SK-N-SH treated with all-trans-retinoic acid at 6 μM for 48 hours (cell line): ENCODE data around the gene CLEC2D.

ENCODE experiments used
- ATAC-seq: fragments of 200-7000 bp; cut with Tn5 transposase; 3 replicates; pipeline ENCODE4 v1.9.1; 2020; ENCODE audit warnings: mild to moderate bottlenecking, moderate library complexity
- ARNTL ChIP-seq: fragments of 450-650 bp; formaldehyde crosslinking; IDR thresholded peaks from 2 replicates; pipeline ENCODE4 v1.5.0; 2020; ENCODE audit warnings: low read depth, mild to moderate bottlenecking, moderate library complexity, borderline replicate concordance
- CSDC2 ChIP-seq: fragments of 250-450 bp; sonication (Bioruptor Pico); IDR thresholded peaks from 2 replicates; pipeline ENCODE4 v1.5.0; 2020; ENCODE audit warnings: mild to moderate bottlenecking, moderate library complexity
- ESRRG ChIP-seq: fragments of 250-450 bp; sonication (Bioruptor Pico); IDR thresholded peaks from 2 replicates; pipeline ENCODE4 v1.6.1; 2021; ENCODE audit warnings: mild to moderate bottlenecking
- GLIS3 ChIP-seq: fragments of 250-450 bp; sonication (Bioruptor Pico); IDR thresholded peaks from 2 replicates; pipeline ENCODE4 v1.5.0; 2020; ENCODE audit warnings: mild to moderate bottlenecking, moderate library complexity
- ISL1 ChIP-seq: fragments of 250-450 bp; sonication (Bioruptor Pico); IDR thresholded peaks from 2 replicates; pipeline ENCODE4 v2.1.2; 2022; ENCODE audit warnings: mild to moderate bottlenecking, moderate library complexity
- OSR1 ChIP-seq: fragments of 250-450 bp; sonication (Bioruptor Pico); IDR thresholded peaks from 2 replicates; pipeline ENCODE4 v1.8.0; 2022; ENCODE audit warnings: moderate library complexity, mild to moderate bottlenecking, inconsistent platforms
- RARB ChIP-seq: fragments of 250-450 bp; sonication (Bioruptor Pico); IDR thresholded peaks from 2 replicates; pipeline ENCODE4 v1.8.0; 2021; ENCODE audit warnings: mild to moderate bottlenecking, moderate library complexity
- SNAI2 ChIP-seq: fragments of 250-450 bp; sonication (Bioruptor Pico); IDR thresholded peaks from 2 replicates; pipeline ENCODE4 v1.5.0; 2020; ENCODE audit warnings: mild to moderate bottlenecking, moderate library complexity
- TCF4 ChIP-seq: fragments of 250-450 bp; sonication (Bioruptor Pico); IDR thresholded peaks from 2 replicates; pipeline ENCODE4 v1.8.0; 2021; ENCODE audit warnings: mild to moderate bottlenecking, moderate library complexity, borderline replicate concordance
- TOX ChIP-seq: fragments of 250-450 bp; sonication (Bioruptor Pico); IDR thresholded peaks from 2 replicates; pipeline ENCODE4 v1.8.0; 2021; ENCODE audit warnings: mild to moderate bottlenecking, moderate library complexity, borderline replicate concordance
- ZFP3 ChIP-seq: fragments of 250-450 bp; sonication (Bioruptor Pico); IDR thresholded peaks from 2 replicates; pipeline ENCODE4 v1.5.0; 2020; ENCODE audit warnings: mild to moderate bottlenecking, moderate library complexity
- ZFP30 ChIP-seq: fragments of 450-650 bp; formaldehyde crosslinking; IDR thresholded peaks from 2 replicates; pipeline ENCODE4 v1.5.0; 2022; ENCODE audit warnings: mild to moderate bottlenecking, moderate library complexity
- ZNF565 ChIP-seq: fragments of 450-650 bp; formaldehyde crosslinking; conservative IDR thresholded peaks from 2 replicates; pipeline ENCODE4 v1.5.0; 2020; ENCODE audit warnings: low read depth, mild to moderate bottlenecking, moderate library complexity
- TF ChIP-seq, protein P1 (sequence below): fragments of 250-450 bp; sonication (Bioruptor Pico); IDR thresholded peaks from 2 replicates; pipeline ENCODE4 v1.8.0; 2021; ENCODE audit warnings: low read depth, mild to moderate bottlenecking, moderate library complexity, borderline replicate concordance
- TF ChIP-seq, protein P2 (sequence below): fragments of 250-450 bp; sonication (Bioruptor Pico); IDR thresholded peaks from 2 replicates; pipeline ENCODE4 v1.5.1; 2020; ENCODE audit warnings: low read depth, mild to moderate bottlenecking, moderate library complexity
- TF ChIP-seq, protein P3 (sequence below): fragments of 250-450 bp; sonication (Bioruptor Pico); IDR thresholded peaks from 2 replicates; pipeline ENCODE4 v1.8.0; 2020; ENCODE audit warnings: mild to moderate bottlenecking, moderate library complexity, borderline replicate concordance
- TF ChIP-seq, protein P4 (sequence below): fragments of 250-450 bp; sonication (Bioruptor Pico); IDR thresholded peaks from 2 replicates; pipeline ENCODE4 v1.5.0; 2020; ENCODE audit warnings: mild to moderate bottlenecking, moderate library complexity

The CLEC2D gene

DNA sequence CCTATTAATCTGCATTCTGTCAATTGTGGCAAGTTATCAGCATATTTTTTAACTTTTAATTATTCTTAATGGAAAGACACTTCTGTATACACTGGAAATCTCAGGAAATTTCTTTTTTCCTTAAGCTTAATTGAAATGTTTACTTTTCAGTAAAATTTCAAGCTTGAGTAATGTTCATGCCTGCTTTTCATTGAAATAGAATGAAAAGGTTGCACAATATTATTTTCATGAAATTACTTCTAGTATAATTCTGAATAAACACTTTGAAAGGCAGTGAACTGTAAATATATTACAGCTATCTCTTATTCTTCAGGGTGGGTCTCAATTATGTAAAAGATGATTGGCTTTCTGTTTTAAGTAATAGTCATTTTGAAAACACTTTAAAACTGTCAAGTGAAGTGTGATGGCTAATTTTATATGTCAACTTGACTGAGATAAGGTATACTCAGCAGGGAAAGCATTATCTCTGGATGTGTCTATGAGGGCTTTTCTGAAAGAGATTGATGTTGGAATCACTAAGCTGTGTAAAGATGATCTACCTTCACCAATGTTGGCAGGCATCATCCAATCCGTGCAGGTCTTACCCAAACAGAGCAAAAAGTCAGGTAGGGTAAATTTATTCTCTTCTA, 29.9 kb downstream of the CLEC2D start:
- TF ChIP-seq SNAI2 (CRISPR knock-in tag) = no peak
- no peak for TF ChIP-seq ISL1 (CRISPR knock-in tag)
- no peak for TF ChIP-seq ZFP30
- TF ChIP-seq, protein P1, sequence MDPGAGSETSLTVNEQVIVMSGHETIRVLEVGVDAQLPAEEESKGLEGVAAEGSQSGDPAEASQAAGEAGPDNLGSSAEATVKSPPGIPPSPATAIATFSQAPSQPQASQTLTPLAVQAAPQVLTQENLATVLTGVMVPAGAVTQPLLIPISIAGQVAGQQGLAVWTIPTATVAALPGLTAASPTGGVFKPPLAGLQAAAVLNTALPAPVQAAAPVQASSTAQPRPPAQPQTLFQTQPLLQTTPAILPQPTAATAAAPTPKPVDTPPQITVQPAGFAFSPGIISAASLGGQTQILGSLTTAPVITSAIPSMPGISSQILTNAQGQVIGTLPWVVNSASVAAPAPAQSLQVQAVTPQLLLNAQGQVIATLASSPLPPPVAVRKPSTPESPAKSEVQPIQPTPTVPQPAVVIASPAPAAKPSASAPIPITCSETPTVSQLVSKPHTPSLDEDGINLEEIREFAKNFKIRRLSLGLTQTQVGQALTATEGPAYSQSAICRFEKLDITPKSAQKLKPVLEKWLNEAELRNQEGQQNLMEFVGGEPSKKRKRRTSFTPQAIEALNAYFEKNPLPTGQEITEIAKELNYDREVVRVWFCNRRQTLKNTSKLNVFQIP (CRISPR knock-in tag) = no peak
- no peak for TF ChIP-seq RARB
- TF ChIP-seq CSDC2 = no peak
- TF ChIP-seq ZNF565 (CRISPR knock-in tag) = no peak
- TF ChIP-seq OSR1 (CRISPR knock-in tag) = no peak
- TF ChIP-seq, protein P2, sequence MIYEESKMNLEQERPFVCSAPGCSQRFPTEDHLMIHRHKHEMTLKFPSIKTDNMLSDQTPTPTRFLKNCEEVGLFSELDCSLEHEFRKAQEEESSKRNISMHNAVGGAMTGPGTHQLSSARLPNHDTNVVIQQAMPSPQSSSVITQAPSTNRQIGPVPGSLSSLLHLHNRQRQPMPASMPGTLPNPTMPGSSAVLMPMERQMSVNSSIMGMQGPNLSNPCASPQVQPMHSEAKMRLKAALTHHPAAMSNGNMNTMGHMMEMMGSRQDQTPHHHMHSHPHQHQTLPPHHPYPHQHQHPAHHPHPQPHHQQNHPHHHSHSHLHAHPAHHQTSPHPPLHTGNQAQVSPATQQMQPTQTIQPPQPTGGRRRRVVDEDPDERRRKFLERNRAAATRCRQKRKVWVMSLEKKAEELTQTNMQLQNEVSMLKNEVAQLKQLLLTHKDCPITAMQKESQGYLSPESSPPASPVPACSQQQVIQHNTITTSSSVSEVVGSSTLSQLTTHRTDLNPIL (CRISPR knock-in tag) = no peak
- no peak for TF ChIP-seq TOX (CRISPR knock-in tag)
- no peak for TF ChIP-seq TCF4 (CRISPR knock-in tag)
- TF ChIP-seq ZFP3 (CRISPR knock-in tag) = no peak
- TF ChIP-seq, protein P3, sequence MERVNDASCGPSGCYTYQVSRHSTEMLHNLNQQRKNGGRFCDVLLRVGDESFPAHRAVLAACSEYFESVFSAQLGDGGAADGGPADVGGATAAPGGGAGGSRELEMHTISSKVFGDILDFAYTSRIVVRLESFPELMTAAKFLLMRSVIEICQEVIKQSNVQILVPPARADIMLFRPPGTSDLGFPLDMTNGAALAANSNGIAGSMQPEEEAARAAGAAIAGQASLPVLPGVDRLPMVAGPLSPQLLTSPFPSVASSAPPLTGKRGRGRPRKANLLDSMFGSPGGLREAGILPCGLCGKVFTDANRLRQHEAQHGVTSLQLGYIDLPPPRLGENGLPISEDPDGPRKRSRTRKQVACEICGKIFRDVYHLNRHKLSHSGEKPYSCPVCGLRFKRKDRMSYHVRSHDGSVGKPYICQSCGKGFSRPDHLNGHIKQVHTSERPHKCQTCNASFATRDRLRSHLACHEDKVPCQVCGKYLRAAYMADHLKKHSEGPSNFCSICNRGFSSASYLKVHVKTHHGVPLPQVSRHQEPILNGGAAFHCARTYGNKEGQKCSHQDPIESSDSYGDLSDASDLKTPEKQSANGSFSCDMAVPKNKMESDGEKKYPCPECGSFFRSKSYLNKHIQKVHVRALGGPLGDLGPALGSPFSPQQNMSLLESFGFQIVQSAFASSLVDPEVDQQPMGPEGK = no peak
- no peak for TF ChIP-seq ARNTL (CRISPR knock-in tag)
- TF ChIP-seq, protein P4, sequence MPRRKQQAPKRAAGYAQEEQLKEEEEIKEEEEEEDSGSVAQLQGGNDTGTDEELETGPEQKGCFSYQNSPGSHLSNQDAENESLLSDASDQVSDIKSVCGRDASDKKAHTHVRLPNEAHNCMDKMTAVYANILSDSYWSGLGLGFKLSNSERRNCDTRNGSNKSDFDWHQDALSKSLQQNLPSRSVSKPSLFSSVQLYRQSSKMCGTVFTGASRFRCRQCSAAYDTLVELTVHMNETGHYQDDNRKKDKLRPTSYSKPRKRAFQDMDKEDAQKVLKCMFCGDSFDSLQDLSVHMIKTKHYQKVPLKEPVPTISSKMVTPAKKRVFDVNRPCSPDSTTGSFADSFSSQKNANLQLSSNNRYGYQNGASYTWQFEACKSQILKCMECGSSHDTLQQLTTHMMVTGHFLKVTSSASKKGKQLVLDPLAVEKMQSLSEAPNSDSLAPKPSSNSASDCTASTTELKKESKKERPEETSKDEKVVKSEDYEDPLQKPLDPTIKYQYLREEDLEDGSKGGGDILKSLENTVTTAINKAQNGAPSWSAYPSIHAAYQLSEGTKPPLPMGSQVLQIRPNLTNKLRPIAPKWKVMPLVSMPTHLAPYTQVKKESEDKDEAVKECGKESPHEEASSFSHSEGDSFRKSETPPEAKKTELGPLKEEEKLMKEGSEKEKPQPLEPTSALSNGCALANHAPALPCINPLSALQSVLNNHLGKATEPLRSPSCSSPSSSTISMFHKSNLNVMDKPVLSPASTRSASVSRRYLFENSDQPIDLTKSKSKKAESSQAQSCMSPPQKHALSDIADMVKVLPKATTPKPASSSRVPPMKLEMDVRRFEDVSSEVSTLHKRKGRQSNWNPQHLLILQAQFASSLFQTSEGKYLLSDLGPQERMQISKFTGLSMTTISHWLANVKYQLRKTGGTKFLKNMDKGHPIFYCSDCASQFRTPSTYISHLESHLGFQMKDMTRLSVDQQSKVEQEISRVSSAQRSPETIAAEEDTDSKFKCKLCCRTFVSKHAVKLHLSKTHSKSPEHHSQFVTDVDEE (CRISPR knock-in tag) = no peak
- no peak for TF ChIP-seq ESRRG (CRISPR knock-in tag)
- no peak for ATAC-seq

DNA sequence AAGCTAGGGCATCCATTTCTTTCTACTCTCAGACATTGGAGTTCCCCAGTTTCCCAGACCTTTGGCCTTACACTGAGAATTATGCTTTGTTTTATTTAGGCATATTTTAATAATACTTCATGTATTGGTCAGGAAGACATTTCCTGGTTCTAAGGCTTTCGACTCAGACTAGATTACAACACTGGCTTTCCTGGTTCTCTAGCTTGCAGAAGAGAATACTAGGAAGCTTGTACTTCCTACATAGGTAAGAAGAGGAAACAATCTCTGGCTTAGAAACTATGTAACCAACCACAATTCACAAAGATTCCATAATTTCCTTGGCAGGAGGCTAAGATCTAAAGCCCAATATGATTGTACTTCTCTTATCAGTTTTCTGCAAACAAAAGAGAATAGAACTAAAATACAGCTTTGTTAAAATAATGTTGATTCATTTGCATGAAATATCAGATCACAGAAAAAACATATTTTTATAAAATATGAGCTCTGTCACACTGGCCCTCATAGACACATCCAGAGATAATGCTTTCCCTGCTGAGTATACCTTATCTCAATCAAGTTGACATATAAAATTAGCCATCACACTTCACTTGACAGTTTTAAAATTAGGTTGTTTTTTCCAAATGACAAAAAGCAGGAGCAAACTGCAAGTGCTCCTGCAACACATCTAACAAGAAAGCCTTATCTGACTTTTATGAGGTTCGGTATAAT, 30.5 kb downstream of the CLEC2D start:
- ATAC-seq = no peak

More for the DNA sequence above, 30.5 kb downstream of the CLEC2D start:
- TF ChIP-seq SNAI2 (CRISPR knock-in tag) (no peak), ARNTL (CRISPR knock-in tag) (no peak), RARB (no peak), TCF4 (CRISPR knock-in tag) (no peak), GLIS3 (no peak), ZFP3 (CRISPR knock-in tag) (no peak)
- TF ChIP-seq, protein P4 (CRISPR knock-in tag) = no peak
